Activated naive CD8-positive, alpha-beta T cell treated with anti-CD3 and anti-CD28 coated beads, Interleukin-2, amount 10 ng/mL, durations not matched to agents 7 days and 5 days (primary cell): ENCODE measurements around the gene ACSM6. TPM values are rescaled to one million over a fixed set of nuclear protein-coding genes. Genes with fewer than 3 reads are reported as not detected.

Experiments used
- ATAC-seq: fragments of 150-1000 bp; cut with Tn5 transposase; one replicate; pipeline ENCODE4 v1.10.0; 2021; ENCODE audit warnings: low read depth, moderate library complexity
- POLR2A ChIA-PET: fragments of 350-600 bp; sonication (Branson Sonifier 250); formaldehyde crosslinking; loops from one replicate; lab custom pipeline; 2021; ENCODE audit warnings: antibody characterized with exemption; lab: Charles Lee
- DNase-seq: peaks from one replicate; pipeline ENCODE4 v3.0.0; 2021
- H3K27ac Mint-ChIP-seq: one replicate; pipeline ENCODE4 v1.8.0; 2022; ENCODE audit warnings: mild to moderate bottlenecking, mixed read lengths
- H3K27me3 Mint-ChIP-seq: one replicate; pipeline ENCODE4 v1.8.0; 2022; ENCODE audit warnings: mild to moderate bottlenecking, moderate library complexity, mixed read lengths
- H3K36me3 Mint-ChIP-seq: one replicate; pipeline ENCODE4 v1.8.0; 2021; ENCODE audit warnings: mild to moderate bottlenecking, mixed read lengths
- H3K4me1 Mint-ChIP-seq: one replicate; pipeline ENCODE4 v1.8.0; 2021; ENCODE audit warnings: mixed read lengths
- H3K4me3 Mint-ChIP-seq: one replicate; pipeline ENCODE4 v1.8.0; 2022; ENCODE audit warnings: mild to moderate bottlenecking, moderate library complexity, mixed read lengths
- H3K9me3 Mint-ChIP-seq: one replicate; pipeline ENCODE4 v1.8.0; 2021; ENCODE audit warnings: mixed read lengths
- total RNA-seq, 2 experiments: library from RNA; stranded (reverse); gene quantifications; one replicate each; pipeline ENCODE4 v1.2.3, GENCODE V29; 2021

Gene ACSM6
- total RNA-seq, 2 experiments from 2014 or later, result not detected

DNA sequence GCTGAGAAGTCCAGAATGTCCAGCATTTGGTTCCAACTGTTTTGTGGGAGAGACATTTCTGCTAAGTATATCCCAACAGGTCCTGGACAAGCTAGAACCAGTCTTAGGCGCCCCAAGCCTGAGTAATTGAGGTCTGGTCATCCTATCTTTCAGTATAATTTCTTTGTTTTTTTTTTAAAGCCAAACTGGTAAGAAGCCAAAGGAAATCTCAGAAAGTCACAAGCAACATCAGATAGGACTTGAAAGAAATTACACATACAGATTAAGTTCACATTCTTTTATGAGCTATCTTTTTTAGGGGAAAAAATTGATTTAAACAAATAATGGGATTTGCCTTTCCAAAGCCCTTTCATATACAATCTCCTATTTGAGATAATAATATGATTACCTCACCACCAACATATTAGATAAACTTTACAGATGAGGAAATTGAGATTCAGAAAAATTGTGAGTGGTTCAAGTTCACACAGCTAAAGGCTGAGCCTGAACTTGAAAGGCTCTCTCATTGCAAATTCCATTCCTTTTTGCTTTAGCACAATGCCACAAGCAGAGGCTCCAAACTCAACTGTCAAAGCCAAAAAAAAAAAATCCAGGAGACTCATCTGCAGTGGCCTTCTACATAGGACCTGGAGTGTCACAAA, 81.8 kb downstream of the ACSM6 start:
- Mint-ChIP-seq H3K36me3 (no peaks in the 10 kb centered on the region), H3K27ac (no peak overlapping the region), H3K4me3 (no peak overlapping the region), H3K4me1 (peaks cover 4% of the 10 kb centered on the region), H3K27me3 (peaks cover 13% of the 10 kb centered on the region), H3K9me3 (no peaks in the 10 kb centered on the region)
- DNase-seq (no peak), ATAC-seq (no peak)
- POLR2A ChIA-PET, result no interaction called here

DNA sequence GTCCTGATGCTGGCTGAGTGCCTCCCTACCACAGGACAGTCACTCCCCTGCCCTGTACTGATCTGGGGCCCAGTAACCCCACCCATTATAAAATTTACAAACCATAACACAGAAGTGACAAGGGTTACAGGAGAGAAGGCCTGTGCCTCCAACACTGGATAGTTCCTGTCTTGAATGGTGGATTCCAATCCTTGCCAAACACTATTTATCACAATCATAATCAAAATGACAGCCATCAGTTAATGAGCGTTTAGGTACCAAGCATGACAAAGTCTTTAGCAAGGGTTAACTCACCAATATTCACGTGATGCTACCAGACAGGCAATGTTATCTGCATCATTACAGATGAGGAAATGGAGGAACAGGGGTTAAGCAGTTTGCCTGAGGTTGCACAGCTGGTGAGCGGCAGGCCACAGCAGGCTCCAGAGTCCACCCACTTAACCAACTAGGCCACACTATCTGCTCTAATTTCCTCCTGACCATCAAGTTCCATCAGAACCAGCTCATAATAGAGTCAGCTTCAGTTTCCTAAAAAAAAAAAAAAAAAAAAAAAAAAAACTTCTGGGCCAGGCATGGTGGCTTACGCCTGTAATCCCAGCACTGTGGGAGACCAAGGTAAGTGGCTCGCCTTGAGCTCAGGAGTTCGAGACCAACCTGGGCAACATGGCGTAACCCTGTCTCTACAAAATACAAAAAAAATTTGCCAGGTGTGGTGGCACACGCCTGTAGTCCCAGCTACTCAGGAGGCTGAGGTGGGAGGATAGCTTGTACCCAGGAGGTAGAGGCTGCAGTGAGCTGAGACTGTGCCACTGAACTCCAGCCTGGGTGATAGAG, 82.5 kb downstream of the ACSM6 start:
- H3K4me1 Mint-ChIP-seq, result peaks cover 4% of the 10 kb centered on the region
- peaks cover 18% of the 10 kb centered on the region for H3K27me3 Mint-ChIP-seq
- POLR2A ChIA-PET, result no interaction called here
- DNase-seq, result no peak
- no peaks in the 10 kb centered on the region for H3K9me3 Mint-ChIP-seq
- ATAC-seq, result no peak
- no peak overlapping the region for H3K4me3 Mint-ChIP-seq
- H3K27ac Mint-ChIP-seq, result no peak overlapping the region
- H3K36me3 Mint-ChIP-seq, result no peaks in the 10 kb centered on the region

DNA sequence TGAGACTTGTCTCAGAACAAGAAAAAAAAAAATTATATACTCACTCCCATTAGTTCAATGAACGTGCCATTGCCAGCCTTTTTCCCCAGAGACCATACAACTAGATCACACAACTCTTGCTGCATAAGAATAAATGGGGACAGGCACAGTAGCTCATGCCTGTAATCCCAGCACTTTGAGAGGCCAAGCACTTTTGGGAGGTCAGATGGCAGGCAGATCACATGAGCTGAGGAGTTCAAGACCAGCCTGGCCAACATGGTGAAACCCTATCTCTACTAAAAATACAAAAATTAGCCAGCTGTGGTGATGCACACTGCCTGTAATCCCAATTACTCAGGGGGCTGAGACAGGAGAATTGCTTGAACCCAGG, 83.1 kb downstream of the ACSM6 start:
- Mint-ChIP-seq H3K27me3 (peaks cover 24% of the 10 kb centered on the region), H3K4me1 (peaks cover 4% of the 10 kb centered on the region), H3K36me3 (no peaks in the 10 kb centered on the region), H3K27ac (no peak overlapping the region), H3K4me3 (no peak overlapping the region), H3K9me3 (no peaks in the 10 kb centered on the region)
- ATAC-seq (no peak), DNase-seq (no peak)
- POLR2A ChIA-PET, result no interaction called here

GRCh38 chr10:95277614-95278013, 83.6 kb downstream of the ACSM6 start:
- H3K4me3 Mint-ChIP-seq, result no peak overlapping the region
- no peak for ATAC-seq
- H3K4me1 Mint-ChIP-seq, result peaks cover 4% of the 10 kb centered on the region
- DNase-seq, result no peak
- POLR2A ChIA-PET, result no interaction called here
- H3K36me3 Mint-ChIP-seq, result no peaks in the 10 kb centered on the region
- no peak overlapping the region for H3K27ac Mint-ChIP-seq
- H3K9me3 Mint-ChIP-seq, result no peaks in the 10 kb centered on the region
- peaks cover 25% of the 10 kb centered on the region for H3K27me3 Mint-ChIP-seq

Other genes starting within 250 kb of the ACSM6 start
- not detected for gene CYP2C8, start 124.7 kb upstream of the ACSM6 start, total RNA-seq
- 10 to 100 TPM; 10.0 to 11.7 TPM for gene PDLIM1, start 96.8 kb downstream of the ACSM6 start, total RNA-seq